SJCRH30 (cell line): ENCODE measurements around the gene CDCA7. TPM values are rescaled to one million over a fixed set of nuclear protein-coding genes. Genes with fewer than 3 reads are reported as not detected.
"Not testable (repeated sequence)": the region's sequence is repeated elsewhere in the genome, so short reads cannot be mapped to it uniquely, and the experiment has no call there.

Experiments
- DNase-seq, 2 experiments: peaks; one replicate each; pipeline ENCODE4 v3.0.0-alpha.2; 2015 to 2020
- H3K27ac ChIP-seq: fragments of 250-450 bp; sonication (Bioruptor Pico); 2 replicates; pipeline ENCODE4 v1.5.1; 2020; ENCODE audit warnings: mild to moderate bottlenecking, moderate library complexity
- H3K27me3 ChIP-seq: fragments of 250-450 bp; sonication (Bioruptor Pico); 2 replicates; pipeline ENCODE4 v1.5.1; 2020; ENCODE audit warnings: mild to moderate bottlenecking, moderate library complexity
- H3K36me3 ChIP-seq: fragments of 250-450 bp; sonication (Bioruptor Pico); 2 replicates; pipeline ENCODE4 v1.5.1; 2020; ENCODE audit warnings: mild to moderate bottlenecking, moderate library complexity
- H3K4me1 ChIP-seq: fragments of 250-450 bp; sonication (Bioruptor Pico); 2 replicates; pipeline ENCODE4 v1.5.1; 2020; ENCODE audit warnings: mild to moderate bottlenecking, moderate library complexity
- H3K4me3 ChIP-seq: fragments of 250-450 bp; sonication (Bioruptor Pico); 2 replicates; pipeline ENCODE4 v1.5.1; 2020; ENCODE audit warnings: mild to moderate bottlenecking, moderate library complexity
- H3K9me3 ChIP-seq: fragments of 250-450 bp; sonication (Bioruptor Pico); replicated peaks from 2 replicates; pipeline ENCODE4 v1.5.1; 2020; ENCODE audit warnings: mild to moderate bottlenecking, moderate library complexity
- total RNA-seq: library from RNA; depleted of rRNA; stranded (reverse); fragments of >200 nt; shearing (Covaris generic); gene quantifications from 2 replicates; pipeline ENCODE4 v1.2.3, GENCODE V29; 2014; rRNA removed

Gene CDCA7
- 68.7 and 76.9 TPM in 2 replicates for total RNA-seq

- H3K36me3 ChIP-seq, result peaks cover 13% of the 10 kb centered on the region
- H3K27me3 ChIP-seq, result no peaks in the 10 kb centered on the region
- DNase-seq, result peak; percentile 83 to 85
- peak within 1 kb of the TSS; percentile 99 for H3K27ac ChIP-seq
- H3K4me1 ChIP-seq, result no peaks in the 10 kb centered on the region
- H3K4me3 ChIP-seq, result peak within 1 kb of the TSS; percentile 88
- H3K9me3 ChIP-seq, result no peaks in the 10 kb centered on the region
Measured at GRCh38 chr2:173354582-173355131, at the start of gene CDCA7. Gene CDCA7 (plus strand): TSS chr2:173354872. CDS start chr2:173354964, 92 bp downstream.

GRCh38 chr2:173305303-173305702 lies 49.4 kb upstream of the CDCA7 start:
- no peak overlapping the region for H3K27ac ChIP-seq
- H3K4me1 ChIP-seq, result no peaks in the 10 kb centered on the region
- H3K27me3 ChIP-seq, result no peaks in the 10 kb centered on the region
- no peaks in the 10 kb centered on the region; the same call in 1 of the 2 replicates for H3K9me3 ChIP-seq
- no peaks in the 10 kb centered on the region for H3K36me3 ChIP-seq
- DNase-seq, result no peak
- no peak overlapping the region for H3K4me3 ChIP-seq

- H3K36me3 ChIP-seq, result no peaks in the 10 kb centered on the region
- DNase-seq, result no peak
- H3K9me3 ChIP-seq, result no peaks in the 10 kb centered on the region
- H3K27ac ChIP-seq, result no peak overlapping the region
- H3K4me3 ChIP-seq, result no peak overlapping the region
- no peaks in the 10 kb centered on the region for H3K27me3 ChIP-seq
- no peaks in the 10 kb centered on the region for H3K4me1 ChIP-seq
Measured at GRCh38 chr2:173307293-173307692, 47.4 kb upstream of the CDCA7 start.

- not testable (repeated sequence) for H3K36me3 ChIP-seq, H3K9me3 ChIP-seq, DNase-seq, H3K27me3 ChIP-seq, H3K27ac ChIP-seq, H3K4me1 ChIP-seq, H3K4me3 ChIP-seq
Measured at GRCh38 chr2:173309370-173309769, 45.3 kb upstream of the CDCA7 start.

DNA sequence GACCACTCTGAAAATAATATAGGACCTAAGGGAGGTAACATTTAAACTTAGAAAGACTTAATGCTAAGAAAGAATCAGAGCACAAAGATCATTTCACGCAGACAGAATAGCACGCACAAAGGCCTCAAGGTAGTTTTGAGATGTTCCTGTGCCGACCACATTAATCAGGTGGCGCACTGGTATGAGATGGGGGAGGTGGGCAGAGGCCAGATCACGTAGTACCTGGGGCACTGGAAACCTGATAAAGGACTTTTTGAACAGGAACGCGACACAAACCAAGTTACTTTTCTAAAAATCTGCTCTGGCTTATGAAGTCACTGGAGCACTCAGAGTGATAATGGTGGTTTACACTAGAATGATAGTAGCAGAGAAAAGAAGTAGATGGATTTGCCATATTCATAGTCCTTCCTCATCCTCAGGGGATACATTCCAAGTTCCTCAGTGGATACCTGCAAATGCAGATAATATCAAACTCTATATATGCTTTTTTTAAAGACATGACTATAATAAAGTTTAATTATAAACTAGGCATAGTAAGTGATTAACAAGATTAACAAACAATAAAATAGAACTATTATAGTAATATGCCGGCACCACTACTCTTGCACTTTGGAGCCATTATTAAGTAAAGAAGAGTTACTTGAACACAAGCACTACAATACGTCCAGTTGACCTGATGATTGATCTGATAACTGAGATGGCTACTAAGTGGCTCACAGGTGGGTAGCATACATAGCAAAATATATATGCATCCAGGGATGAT lies 42.6 kb upstream of the CDCA7 start:
- Histone ChIP-seq H3K4me1 (no peaks in the 10 kb centered on the region), H3K27ac (no peak overlapping the region), H3K27me3 (no peaks in the 10 kb centered on the region), H3K36me3 (no peaks in the 10 kb centered on the region), H3K9me3 (no peaks in the 10 kb centered on the region), H3K4me3 (no peak overlapping the region)
- DNase-seq, result no peak

GRCh38 chr2:173323371-173323770 lies 31.3 kb upstream of the CDCA7 start:
- H3K27me3 ChIP-seq, result no peaks in the 10 kb centered on the region
- peaks cover 4% of the 10 kb centered on the region; the same call in 1 of the 2 replicates for H3K9me3 ChIP-seq
- no peak for DNase-seq
- no peaks in the 10 kb centered on the region for H3K36me3 ChIP-seq
- no peak overlapping the region for H3K4me3 ChIP-seq
- no peak overlapping the region for H3K27ac ChIP-seq
- H3K4me1 ChIP-seq, result no peaks in the 10 kb centered on the region

- no peak for DNase-seq
- no peaks in the 10 kb centered on the region for H3K36me3 ChIP-seq
- H3K9me3 ChIP-seq, result peaks cover 4% of the 10 kb centered on the region
- H3K27me3 ChIP-seq, result no peaks in the 10 kb centered on the region
- H3K27ac ChIP-seq, result no peak overlapping the region
- H3K4me3 ChIP-seq, result no peak overlapping the region
- H3K4me1 ChIP-seq, result no peaks in the 10 kb centered on the region
Measured at GRCh38 chr2:173326806-173327205, 27.9 kb upstream of the CDCA7 start.

DNA sequence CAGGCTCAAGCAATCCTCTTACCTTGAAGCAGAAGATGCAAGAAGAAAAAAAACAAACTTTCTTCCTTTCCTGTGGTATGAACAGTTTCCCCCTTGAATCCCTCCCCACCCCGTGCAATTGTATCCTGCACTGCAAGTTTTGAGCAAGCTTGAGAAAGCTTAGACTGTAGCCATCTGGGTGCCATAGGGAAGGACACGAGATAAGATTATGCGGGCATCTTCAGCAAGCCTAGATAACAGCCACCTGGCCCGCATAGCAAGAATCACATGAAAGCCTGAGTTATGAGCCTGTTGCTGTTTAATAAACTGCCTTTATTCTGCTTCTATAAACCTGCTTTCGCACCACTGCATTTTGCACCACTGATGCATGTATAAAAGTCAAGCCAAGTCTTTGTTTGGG lies 27.3 kb upstream of the CDCA7 start:
- Histone ChIP-seq H3K36me3 (no peaks in the 10 kb centered on the region), H3K9me3 (peaks cover 5% of the 10 kb centered on the region), H3K27me3 (no peaks in the 10 kb centered on the region), H3K27ac (no peak overlapping the region), H3K4me3 (no peak overlapping the region), H3K4me1 (no peaks in the 10 kb centered on the region)
- DNase-seq, result no peak

GRCh38 chr2:173333003-173333402 lies 21.7 kb upstream of the CDCA7 start:
- H3K4me1 ChIP-seq, H3K4me3 ChIP-seq, H3K9me3 ChIP-seq, DNase-seq, H3K27ac ChIP-seq, H3K36me3 ChIP-seq, H3K27me3 ChIP-seq: not testable (repeated sequence)

- Histone ChIP-seq H3K4me1 (no peaks in the 10 kb centered on the region), H3K4me3 (no peak overlapping the region), H3K36me3 (no peaks in the 10 kb centered on the region), H3K9me3 (no peaks in the 10 kb centered on the region), H3K27me3 (no peaks in the 10 kb centered on the region), H3K27ac (no peak overlapping the region)
- no peak for DNase-seq
Measured at GRCh38 chr2:173339807-173340206, 14.9 kb upstream of the CDCA7 start.

- DNase-seq, result no peak
- Histone ChIP-seq H3K4me1 (no peaks in the 10 kb centered on the region), H3K4me3 (no peak overlapping the region), H3K9me3 (peaks cover 9% of the 10 kb centered on the region; the same call in 1 of the 2 replicates), H3K27ac (no peak overlapping the region), H3K36me3 (no peaks in the 10 kb centered on the region), H3K27me3 (no peaks in the 10 kb centered on the region)
Measured at GRCh38 chr2:173343921-173344320, 10.8 kb upstream of the CDCA7 start.

DNA sequence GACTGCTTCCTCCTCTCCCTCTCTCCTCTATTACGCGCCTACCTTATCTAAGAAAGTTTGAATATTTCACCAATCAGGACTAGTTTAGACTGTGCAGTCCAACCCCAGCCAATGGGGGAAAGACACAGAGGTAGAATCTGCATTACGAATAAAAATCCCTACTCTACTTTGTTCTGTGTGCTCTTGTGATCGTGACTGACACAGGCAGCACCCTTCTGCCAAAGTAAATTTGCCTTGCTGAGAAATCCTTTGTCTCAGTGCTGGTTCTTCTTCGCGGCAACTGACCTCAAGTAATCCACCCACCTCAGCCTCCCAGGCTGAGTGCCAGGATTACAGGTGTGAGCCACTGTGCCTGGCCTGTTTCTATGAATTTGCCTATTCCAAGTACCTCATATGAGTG lies 8.6 kb upstream of the CDCA7 start:
- peaks cover 9% of the 10 kb centered on the region; the same call in 1 of the 2 replicates for H3K9me3 ChIP-seq
- no peak for DNase-seq
- H3K27ac ChIP-seq, result no peak overlapping the region
- H3K27me3 ChIP-seq, result no peaks in the 10 kb centered on the region
- no peaks in the 10 kb centered on the region for H3K36me3 ChIP-seq
- no peak overlapping the region for H3K4me3 ChIP-seq
- no peaks in the 10 kb centered on the region for H3K4me1 ChIP-seq

DNA sequence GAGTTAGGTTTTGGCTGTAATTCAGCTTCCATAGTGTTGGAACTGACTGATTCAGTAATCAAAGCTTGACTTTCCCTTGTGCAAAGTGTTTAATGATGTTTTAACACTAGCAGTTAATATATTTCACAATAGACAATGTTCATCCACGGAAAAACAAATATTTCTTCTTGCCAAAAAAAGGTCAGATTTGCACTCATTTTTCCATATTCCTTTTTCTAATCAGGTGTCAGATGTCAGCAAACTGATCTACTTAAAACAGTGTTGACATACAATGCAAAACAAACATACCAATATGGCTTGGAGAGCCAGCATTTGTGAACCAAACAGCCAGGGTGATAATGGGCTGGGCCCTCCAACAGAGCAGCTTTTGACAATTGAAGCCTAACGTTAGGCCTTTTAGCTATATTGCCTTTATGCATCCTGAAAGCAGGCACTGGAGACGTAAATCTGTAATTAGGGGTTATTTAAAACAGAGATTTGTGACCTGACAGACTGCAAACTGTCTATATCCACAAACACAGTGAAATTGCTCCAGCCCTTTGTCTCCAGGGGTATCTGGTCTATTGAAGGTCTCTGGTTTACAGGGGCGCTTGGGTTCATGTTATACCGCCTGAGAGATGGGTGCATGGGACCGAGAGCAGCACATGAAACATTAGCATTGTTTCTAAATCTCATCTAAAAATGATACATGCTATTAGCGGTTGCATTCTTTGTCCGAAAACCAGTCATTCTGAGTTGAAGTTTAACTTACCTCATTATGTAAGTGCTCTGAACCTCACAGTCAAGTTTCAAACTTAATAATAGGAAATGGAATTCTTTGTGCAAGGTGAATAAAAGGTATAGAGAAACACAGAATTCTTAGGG lies 7.1 kb upstream of the CDCA7 start:
- Histone ChIP-seq H3K4me3 (no peak overlapping the region), H3K36me3 (no peaks in the 10 kb centered on the region), H3K27me3 (no peaks in the 10 kb centered on the region), H3K9me3 (peaks cover 9% of the 10 kb centered on the region; the same call in 1 of the 2 replicates), H3K27ac (no peak overlapping the region), H3K4me1 (no peaks in the 10 kb centered on the region)
- no peak for DNase-seq

DNA sequence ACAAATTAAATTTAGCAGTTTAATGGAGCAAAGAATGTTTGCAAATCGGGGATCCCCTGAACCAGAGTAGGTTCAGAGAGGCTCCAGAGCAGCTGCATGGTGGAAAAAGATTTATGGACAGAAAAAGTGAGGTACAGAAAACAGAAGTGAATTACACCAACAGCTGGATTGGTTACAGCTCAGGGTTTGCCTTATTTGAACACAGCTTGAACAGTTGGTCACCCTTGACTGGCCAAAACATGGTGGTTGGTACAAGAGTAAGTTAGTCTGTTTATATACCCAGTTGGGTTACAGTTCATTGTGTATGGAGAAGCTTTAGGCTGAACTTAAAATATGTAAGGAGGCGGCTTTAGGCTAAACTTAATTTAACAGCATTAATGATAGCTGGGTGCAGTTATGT lies 5.4 kb upstream of the CDCA7 start:
- H3K27ac ChIP-seq, result no peak overlapping the region; the same call in 1 of the 2 replicates
- H3K4me3 ChIP-seq, result no peak overlapping the region
- H3K36me3 ChIP-seq, result no peaks in the 10 kb centered on the region
- peaks cover 9% of the 10 kb centered on the region; the same call in 1 of the 2 replicates for H3K9me3 ChIP-seq
- H3K4me1 ChIP-seq, result no peaks in the 10 kb centered on the region
- DNase-seq, result peak; percentile 51 to 76
- H3K27me3 ChIP-seq, result no peaks in the 10 kb centered on the region

DNA sequence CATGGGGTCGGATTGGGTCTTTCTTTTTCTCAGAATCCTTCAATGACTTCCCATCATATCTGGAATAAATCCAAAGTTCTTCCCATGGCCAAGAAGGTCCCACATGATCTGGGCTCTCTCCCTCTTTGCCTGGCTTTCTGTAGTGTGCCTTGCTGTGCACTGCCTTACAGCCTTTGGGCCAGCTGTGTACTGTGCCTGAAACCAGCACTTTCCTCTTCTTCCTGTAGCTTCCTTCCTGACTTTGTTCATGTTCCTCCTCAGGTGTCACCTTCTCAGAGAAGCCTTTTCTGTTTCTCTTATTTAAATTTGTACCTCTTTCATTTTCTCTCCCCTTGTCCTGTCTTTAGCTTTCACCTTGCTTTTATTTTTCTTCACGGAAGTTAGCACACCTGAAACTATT lies 4.3 kb upstream of the CDCA7 start:
- H3K4me3 ChIP-seq, result no peak overlapping the region
- H3K27me3 ChIP-seq, result no peaks in the 10 kb centered on the region
- peaks cover 9% of the 10 kb centered on the region; the same call in 1 of the 2 replicates for H3K9me3 ChIP-seq
- no peaks in the 10 kb centered on the region for H3K4me1 ChIP-seq
- no peaks in the 10 kb centered on the region for H3K36me3 ChIP-seq
- DNase-seq, result no peak
- H3K27ac ChIP-seq, result no peak overlapping the region
